Skeletal muscle cell (primary cell): ENCODE measurements around the gene PACSIN1.

Experiments used
- DNase-seq: peaks from one replicate; pipeline ENCODE4 v3.0.0-alpha.2; 2010; ENCODE audit warnings: low read depth
- H3K4me3 ChIP-seq: 2 replicates; pipeline ENCODE4 v1.5.1; 2011; ENCODE audit warnings: low read depth, mild to moderate bottlenecking, control low read depth, low read length, moderate library complexity

The PACSIN1 gene

GRCh38 chr6:34536959-34537848 lies 71.3 kb downstream of the PACSIN1 start:
- DNase-seq = no peak

GRCh38 chr6:34537922-34538550 lies 72.2 kb downstream of the PACSIN1 start:
- DNase-seq = no peak
- no peak overlapping the region for H3K4me3 ChIP-seq

More at GRCh38 chr6:34536959-34537848, 71.3 kb downstream of the PACSIN1 start:
- no peak overlapping the region for H3K4me3 ChIP-seq

- no peak overlapping the region for H3K4me3 ChIP-seq
- no peak for DNase-seq
These were observed 72.7 kb downstream of the PACSIN1 start for GRCh38 chr6:34538581-34538980.

GRCh38 chr6:34539181-34539580 lies 73.3 kb downstream of the PACSIN1 start:
- no peak for DNase-seq
- H3K4me3 ChIP-seq = no peak overlapping the region

- DNase-seq = no peak
- H3K4me3 ChIP-seq = no peak overlapping the region
These were observed 74.3 kb downstream of the PACSIN1 start for GRCh38 chr6:34540222-34540621.

- no peak for DNase-seq
These were observed 75.0 kb downstream of the PACSIN1 start for GRCh38 chr6:34540841-34541240.

GRCh38 chr6:34543421-34543820 lies 77.5 kb downstream of the PACSIN1 start:
- no peak overlapping the region for H3K4me3 ChIP-seq
- DNase-seq = peak; percentile 19

More at GRCh38 chr6:34540841-34541240, 75.0 kb downstream of the PACSIN1 start:
- H3K4me3 ChIP-seq = no peak overlapping the region

GRCh38 chr6:34544052-34544604 lies 78.3 kb downstream of the PACSIN1 start:
- DNase-seq = no peak
- no peak overlapping the region for H3K4me3 ChIP-seq

GRCh38 chr6:34544776-34545471 lies 79.0 kb downstream of the PACSIN1 start:
- no peak for DNase-seq
- H3K4me3 ChIP-seq = no peak overlapping the region

- DNase-seq = no peak
- no peak overlapping the region for H3K4me3 ChIP-seq
These were observed 80.9 kb downstream of the PACSIN1 start for GRCh38 chr6:34546551-34547321.

GRCh38 chr6:34547701-34548644 lies 82.1 kb downstream of the PACSIN1 start:
- no peak for DNase-seq
- H3K4me3 ChIP-seq = no peak overlapping the region

GRCh38 chr6:34549026-34549803 lies 83.3 kb downstream of the PACSIN1 start:
- no peak for DNase-seq

GRCh38 chr6:34549804-34550202 lies 83.9 kb downstream of the PACSIN1 start:
- no peak overlapping the region for H3K4me3 ChIP-seq
- DNase-seq = no peak

More at GRCh38 chr6:34549026-34549803, 83.3 kb downstream of the PACSIN1 start:
- H3K4me3 ChIP-seq = no peak overlapping the region

GRCh38 chr6:34551720-34552119 lies 85.8 kb downstream of the PACSIN1 start:
- no peak for DNase-seq
- H3K4me3 ChIP-seq = no peak overlapping the region

- DNase-seq = no peak
- no peak overlapping the region for H3K4me3 ChIP-seq
These were observed 86.7 kb downstream of the PACSIN1 start for GRCh38 chr6:34552620-34553019.

GRCh38 chr6:34553146-34553545 lies 87.3 kb downstream of the PACSIN1 start:
- no peak overlapping the region for H3K4me3 ChIP-seq
- DNase-seq = no peak

GRCh38 chr6:34553750-34554149 lies 87.9 kb downstream of the PACSIN1 start:
- DNase-seq = no peak
- no peak overlapping the region for H3K4me3 ChIP-seq
